Retina (tissue), 1 donor: ENCODE results near the gene CFAP20DC.

Source experiments
- DNase-seq: peaks from one replicate; pipeline ENCODE4 v3.0.0-alpha.2; 2016

The CFAP20DC gene

DNA sequence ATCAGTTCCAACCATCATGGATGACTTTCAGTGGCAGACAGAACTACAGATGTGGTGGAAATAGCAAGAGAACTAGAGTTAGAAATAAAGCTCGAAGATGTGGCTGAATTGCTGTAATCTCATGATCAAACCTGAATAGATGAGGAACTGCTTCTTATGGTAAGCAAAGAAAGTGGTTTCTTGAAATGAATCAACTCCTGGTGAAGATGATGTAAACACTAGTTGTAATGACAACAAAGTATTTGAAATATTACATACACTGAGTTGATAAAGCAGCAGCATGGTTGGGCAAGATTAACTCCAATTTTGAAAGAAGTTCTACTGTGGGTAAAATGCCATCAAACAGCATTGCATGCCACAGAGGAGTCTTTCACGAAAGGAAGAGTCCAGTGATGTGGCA, 251.5 kb downstream of the CFAP20DC start:
- no peak for DNase-seq

GRCh38 chr3:58794750-58795149, 255.1 kb downstream of the CFAP20DC start:
- DNase-seq = no peak

DNA sequence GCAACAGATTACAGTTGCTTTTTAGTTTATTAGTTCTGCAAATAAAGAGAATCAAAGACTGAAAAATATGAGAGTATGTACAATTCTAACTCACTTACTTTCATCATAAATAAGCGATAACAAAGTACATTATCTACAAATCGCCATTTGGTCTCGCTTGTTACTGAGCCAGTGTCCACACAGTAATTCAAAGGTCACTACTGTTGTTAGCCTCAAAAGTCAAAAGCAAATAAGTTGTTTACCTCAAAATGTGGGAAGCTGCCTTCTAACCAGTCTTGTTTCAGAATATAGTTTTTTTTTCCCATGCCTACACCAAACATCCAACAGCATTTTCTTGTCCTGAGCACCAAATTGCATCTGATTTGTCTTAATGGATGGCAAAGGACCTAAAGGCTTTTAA, 255.9 kb downstream of the CFAP20DC start:
- DNase-seq = no peak

- no peak for DNase-seq
Measured at GRCh38 chr3:58792921-58793451, 256.8 kb downstream of the CFAP20DC start.

GRCh38 chr3:58789385-58789784, 260.4 kb downstream of the CFAP20DC start:
- no peak for DNase-seq

DNA sequence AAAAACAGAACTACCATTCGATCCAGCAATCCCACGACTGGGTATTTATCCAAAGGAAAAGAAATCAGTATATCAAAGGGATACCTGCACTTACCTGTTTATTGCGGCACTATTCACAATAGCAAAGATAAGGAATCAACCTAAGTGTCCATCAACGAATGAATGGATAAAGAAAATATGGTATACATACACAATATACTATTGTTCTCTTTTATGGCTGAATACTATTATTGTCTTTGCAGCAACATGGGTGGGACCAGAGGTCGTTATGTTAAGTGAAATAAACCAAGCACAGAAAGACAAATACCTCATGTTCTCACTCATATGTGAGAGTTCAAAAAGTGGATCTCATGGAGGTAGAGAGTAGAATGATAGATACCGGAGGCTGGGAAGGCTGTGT, 264.9 kb downstream of the CFAP20DC start:
- DNase-seq = no peak

DNA sequence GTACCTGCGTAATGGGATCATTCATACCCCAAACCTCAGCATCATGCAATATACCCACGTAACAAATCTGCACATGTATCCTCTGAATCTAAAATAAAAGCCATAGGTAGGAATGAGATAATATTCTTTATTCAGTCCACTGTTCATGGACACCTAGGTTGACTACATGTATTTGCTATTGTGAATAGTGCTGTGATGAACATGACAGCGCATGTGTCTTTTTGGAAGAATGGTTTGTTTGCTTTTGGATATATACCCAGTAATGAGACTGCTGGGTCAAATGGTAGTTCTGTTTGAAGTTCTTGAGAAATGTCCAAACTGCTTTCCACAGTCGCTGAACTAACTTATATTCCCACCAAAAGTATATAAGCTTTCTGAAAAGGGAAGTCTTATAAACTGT, 265.4 kb downstream of the CFAP20DC start:
- DNase-seq = no peak

GRCh38 chr3:58783845-58784244, 266.0 kb downstream of the CFAP20DC start:
- DNase-seq = no peak

DNA sequence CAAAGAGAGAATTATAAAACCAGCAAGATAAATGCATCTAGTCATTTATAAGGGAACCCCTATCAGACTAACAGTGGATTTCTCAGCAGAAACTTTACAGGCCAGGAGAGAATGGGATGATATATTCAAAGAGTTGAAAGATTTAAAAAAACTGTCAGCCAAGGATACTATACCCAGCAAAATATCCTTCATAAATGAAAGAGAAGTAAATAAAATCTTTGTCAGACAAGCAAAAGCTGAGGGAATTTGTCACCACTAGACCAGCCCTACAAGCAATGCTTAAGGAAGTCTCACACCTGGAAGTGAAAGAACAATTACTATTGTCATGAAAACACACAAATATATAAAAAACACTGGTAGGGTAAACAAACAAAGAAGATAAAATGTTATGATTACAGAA, 269.9 kb downstream of the CFAP20DC start:
- DNase-seq = no peak

DNA sequence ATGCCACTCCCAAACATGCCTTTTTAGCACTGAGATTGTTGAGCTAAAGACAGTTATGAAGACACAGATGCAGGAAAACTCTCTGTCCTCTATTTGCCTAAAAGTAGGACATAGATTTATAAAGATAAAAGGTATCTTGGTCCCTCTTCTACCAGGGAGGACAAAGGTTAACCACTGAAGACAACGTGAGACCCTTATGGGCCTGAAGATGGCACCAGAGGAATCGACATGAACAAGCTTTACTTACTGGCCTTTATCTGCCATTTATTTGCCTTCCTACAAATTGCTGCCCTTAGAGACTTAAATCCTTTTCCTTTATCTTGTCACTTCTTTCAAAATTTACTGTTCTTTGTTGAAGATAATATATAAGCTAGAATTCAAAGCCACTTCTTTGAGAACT, 273.6 kb downstream of the CFAP20DC start:
- DNase-seq = no peak

DNA sequence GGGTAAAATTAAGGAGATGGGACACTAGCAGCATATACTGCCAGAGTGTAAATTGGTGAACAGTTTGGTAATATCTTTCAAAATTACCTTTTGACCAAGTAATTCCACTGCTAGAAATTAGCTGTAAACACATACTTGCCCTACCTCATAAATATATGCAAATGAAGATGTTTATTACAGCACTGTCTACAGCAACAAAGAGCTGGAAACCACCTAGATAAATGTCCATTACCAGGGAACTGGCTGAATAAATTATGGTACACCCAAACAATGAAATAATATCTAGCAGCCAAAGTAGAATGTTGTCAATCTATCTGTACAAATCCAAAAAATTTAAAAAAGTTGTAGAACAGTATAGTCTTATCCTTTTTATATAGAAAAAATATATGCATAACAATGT, 277.4 kb downstream of the CFAP20DC start:
- no peak for DNase-seq

GRCh38 chr3:58769065-58769464, 280.8 kb downstream of the CFAP20DC start:
- DNase-seq = no peak

- DNase-seq = no peak
Measured at GRCh38 chr3:58766587-58767282, 283.1 kb downstream of the CFAP20DC start.

- DNase-seq = no peak
Measured at GRCh38 chr3:58755150-58755549, 294.7 kb downstream of the CFAP20DC start.

DNA sequence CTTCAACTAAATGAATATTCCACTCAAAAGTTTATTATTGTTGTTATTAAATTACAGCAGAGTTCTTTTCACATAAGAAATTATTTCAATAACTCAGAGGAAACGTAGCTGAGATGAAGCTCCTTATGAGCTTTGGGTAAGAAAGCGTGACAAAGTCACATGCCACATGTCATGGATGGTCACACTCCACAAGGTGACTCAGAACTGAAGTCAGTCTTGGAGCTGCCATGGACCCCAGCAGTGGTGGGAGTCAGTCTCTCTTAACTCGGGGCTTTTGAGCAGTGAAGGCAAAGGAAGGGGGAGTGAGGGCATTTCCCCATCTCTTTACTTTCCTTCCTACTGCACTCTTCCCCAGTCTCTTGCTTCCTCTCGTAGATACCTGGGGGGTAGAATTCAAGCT, 295.8 kb downstream of the CFAP20DC start:
- no peak for DNase-seq

- peak; percentile 44 for DNase-seq
Measured at GRCh38 chr3:58751882-58752567, 297.8 kb downstream of the CFAP20DC start.

- no peak for DNase-seq
Measured at GRCh38 chr3:58751235-58751634, 298.6 kb downstream of the CFAP20DC start.

DNA sequence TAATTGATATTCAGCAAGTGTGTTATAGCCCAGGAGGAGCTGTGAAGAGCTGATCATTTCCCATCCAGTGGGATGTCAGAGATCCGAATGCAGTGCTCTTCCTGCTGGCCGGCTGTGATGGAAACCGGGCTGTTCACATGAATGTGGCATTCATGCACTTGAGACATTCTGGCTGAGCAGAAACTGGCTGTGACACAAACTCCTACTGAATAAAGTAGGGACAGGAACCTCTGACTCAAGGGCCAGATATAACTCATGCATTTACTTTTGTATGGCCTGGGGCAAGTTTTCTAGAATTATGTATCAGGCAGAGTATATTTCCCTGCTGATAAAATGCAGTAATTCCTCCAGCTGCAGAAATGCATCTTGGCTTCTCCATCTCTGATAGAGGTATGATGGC, 299.9 kb downstream of the CFAP20DC start:
- DNase-seq = no peak

- DNase-seq = no peak
Measured at GRCh38 chr3:58748024-58748423, 301.8 kb downstream of the CFAP20DC start.

DNA sequence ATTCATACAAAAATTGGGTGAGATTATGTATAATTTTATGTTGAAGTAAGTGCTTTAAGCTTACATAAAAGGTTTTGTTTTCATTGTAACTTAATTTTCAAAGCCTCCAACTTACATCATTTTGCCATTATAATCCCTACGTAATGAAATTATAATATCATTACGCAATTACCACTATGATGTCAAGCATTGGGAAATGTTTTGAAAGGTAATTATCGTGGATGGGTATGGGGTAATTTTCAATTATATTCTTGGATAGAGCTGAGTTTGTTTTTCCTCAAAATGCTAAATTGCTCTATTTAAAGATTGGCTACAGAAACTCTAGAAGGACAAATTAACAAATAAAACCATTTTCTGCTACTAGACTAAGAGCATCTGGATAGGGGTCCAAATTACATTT, 303.1 kb downstream of the CFAP20DC start:
- DNase-seq = no peak

DNA sequence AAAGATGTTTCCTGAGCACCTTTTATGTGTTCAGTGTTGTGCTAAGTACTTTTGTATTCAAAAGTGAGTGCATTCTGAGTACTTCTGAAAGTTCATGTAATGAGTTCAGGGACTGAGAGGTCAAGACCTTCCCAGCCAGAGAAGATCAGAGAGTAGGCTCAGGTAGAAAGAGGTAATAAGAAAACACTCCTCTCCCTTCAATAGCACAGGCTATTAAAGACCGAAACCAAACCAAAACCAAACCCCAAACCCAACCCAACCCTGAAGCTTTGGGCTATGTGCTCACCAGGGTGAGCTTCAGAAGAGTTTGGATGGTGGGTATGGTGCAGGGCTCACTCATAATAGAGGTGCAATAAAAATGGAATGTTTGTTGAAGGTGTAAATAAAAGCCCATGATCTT, 306.5 kb downstream of the CFAP20DC start:
- no peak for DNase-seq

- DNase-seq = no peak
Measured at GRCh38 chr3:58742239-58742638, 307.6 kb downstream of the CFAP20DC start.

DNA sequence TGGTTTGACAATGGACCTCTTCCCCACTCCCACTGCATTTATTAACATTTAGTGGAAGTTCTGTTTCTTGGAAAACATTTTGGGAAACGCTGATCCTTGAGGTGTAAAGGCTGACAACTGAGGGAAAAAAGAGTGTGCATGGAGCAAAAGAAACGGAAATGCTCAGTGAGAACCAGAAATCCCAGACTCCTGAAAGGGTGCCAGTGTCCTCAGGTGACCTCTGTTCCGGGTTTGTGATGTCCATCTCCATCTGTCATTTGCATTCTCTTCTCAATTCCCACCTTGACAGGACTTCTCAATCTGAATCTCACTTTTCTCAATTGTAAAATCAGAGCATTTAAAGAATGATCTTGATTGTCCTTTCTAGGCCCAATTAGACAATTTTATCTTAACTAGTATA, 312.2 kb downstream of the CFAP20DC start:
- DNase-seq = no peak

DNA sequence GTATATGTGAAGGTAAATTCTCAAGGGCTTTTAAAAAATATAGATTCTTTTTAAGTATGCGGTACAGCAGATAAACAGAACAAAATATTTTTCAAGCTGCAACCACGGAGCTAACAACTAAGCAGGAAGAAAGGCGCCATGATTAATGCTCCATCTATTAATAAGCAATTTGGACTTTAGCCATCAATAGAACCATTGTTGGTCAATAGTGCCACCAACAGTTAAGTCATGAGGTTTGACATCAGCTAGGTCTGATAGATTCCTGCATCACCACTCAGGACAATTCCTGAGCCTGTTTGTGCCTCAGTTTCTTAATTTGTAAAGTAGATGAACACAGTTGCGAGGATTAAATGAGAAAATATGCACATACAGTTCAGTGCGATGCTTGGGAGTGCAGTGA, 318.2 kb downstream of the CFAP20DC start:
- no peak for DNase-seq

GRCh38 chr3:58728723-58729122, 321.1 kb downstream of the CFAP20DC start:
- DNase-seq = no peak
